ENCODE measurements around the gene CD84.

- TF ChIP-seq L3MBTL2 (conservative IDR thresholded peaks at IDR 0.05) (no peak), SP1 (IDR thresholded peaks at IDR 0.05) (no peak), ARNT (IDR thresholded peaks at IDR 0.05) (no peak), ZNF384 (IDR thresholded peaks at IDR 0.05) (no peak), LEF1 (IDR thresholded peaks at IDR 0.05; ENCODE audit: borderline replicate concordance) (no peak), HDGF (IDR thresholded peaks at IDR 0.05; ENCODE audit: borderline replicate concordance) (no peak)
These were observed 44.3 kb downstream of the CD84 start for GRCh38 chr1:160534823-160535605.
